Jurkat, Clone E6-1 (cell line): Measurements from ENCODE around the gene TMEM123.
A peak's percentile ranks its signal among the peaks of the same experiment; 100 is the strongest.

Experiments
- DNase-seq: peaks from one replicate; pipeline ENCODE4 v3.0.0-alpha.2; 2011; ENCODE audit warnings: low read depth, low spot score
- H3K4me3 ChIP-seq: 2 replicates; pipeline ENCODE4 v1.5.1; 2011; ENCODE audit warnings: mild to moderate bottlenecking, low read length, control low read depth, moderate library complexity

Gene TMEM123

GRCh38 chr11:102476069-102476468, 23.5 kb upstream of the TMEM123 start:
- H3K4me3 ChIP-seq, result no peak overlapping the region
- DNase-seq, result no peak

- no peak overlapping the region for H3K4me3 ChIP-seq
- no peak for DNase-seq
Measured at GRCh38 chr11:102473543-102473942, 21.0 kb upstream of the TMEM123 start.

GRCh38 chr11:102472127-102472526, 19.6 kb upstream of the TMEM123 start:
- H3K4me3 ChIP-seq, result no peak overlapping the region
- DNase-seq, result no peak

- no peak overlapping the region for H3K4me3 ChIP-seq
- no peak for DNase-seq
Measured at GRCh38 chr11:102471474-102471873, 18.9 kb upstream of the TMEM123 start.

- DNase-seq, result peak; percentile 81
- H3K4me3 ChIP-seq, result no peak overlapping the region
Measured at GRCh38 chr11:102470251-102470650, 17.7 kb upstream of the TMEM123 start.

GRCh38 chr11:102469196-102469821, 16.7 kb upstream of the TMEM123 start:
- no peak for DNase-seq
- H3K4me3 ChIP-seq, result no peak overlapping the region

- DNase-seq, result no peak
- H3K4me3 ChIP-seq, result no peak overlapping the region
Measured at GRCh38 chr11:102468616-102469195, 16.1 kb upstream of the TMEM123 start.

GRCh38 chr11:102467853-102468580, 15.5 kb upstream of the TMEM123 start:
- DNase-seq, result no peak
- H3K4me3 ChIP-seq, result no peak overlapping the region

GRCh38 chr11:102467080-102467708, 14.6 kb upstream of the TMEM123 start:
- DNase-seq, result no peak
- H3K4me3 ChIP-seq, result no peak overlapping the region

- no peak overlapping the region for H3K4me3 ChIP-seq
- DNase-seq, result no peak
Measured at GRCh38 chr11:102465696-102466095, 13.1 kb upstream of the TMEM123 start.

GRCh38 chr11:102464859-102465500, 12.4 kb upstream of the TMEM123 start:
- DNase-seq, result no peak
- no peak overlapping the region for H3K4me3 ChIP-seq

- no peak for DNase-seq
- no peak overlapping the region for H3K4me3 ChIP-seq
Measured at GRCh38 chr11:102464037-102464436, 11.5 kb upstream of the TMEM123 start.

- no peak for DNase-seq
- H3K4me3 ChIP-seq, result no peak overlapping the region
Measured at GRCh38 chr11:102462610-102463009, 10.0 kb upstream of the TMEM123 start.

GRCh38 chr11:102459393-102459792, 6.8 kb upstream of the TMEM123 start:
- DNase-seq, result no peak
- H3K4me3 ChIP-seq, result no peak overlapping the region

- H3K4me3 ChIP-seq, result no peak overlapping the region
- DNase-seq, result no peak
Measured at GRCh38 chr11:102458548-102458947, 6.0 kb upstream of the TMEM123 start.

GRCh38 chr11:102457865-102458264, 5.3 kb upstream of the TMEM123 start:
- H3K4me3 ChIP-seq, result no peak overlapping the region
- no peak for DNase-seq

GRCh38 chr11:102457056-102457677, 4.6 kb upstream of the TMEM123 start:
- H3K4me3 ChIP-seq, result no peak overlapping the region
- no peak for DNase-seq

GRCh38 chr11:102456381-102456780, 3.8 kb upstream of the TMEM123 start:
- no peak for DNase-seq
- H3K4me3 ChIP-seq, result no peak overlapping the region

- DNase-seq, result no peak
- no peak overlapping the region for H3K4me3 ChIP-seq
Measured at GRCh38 chr11:102453921-102454320, 1.4 kb upstream of the TMEM123 start.
